ENCODE measurements around the gene SOS1.

GRCh38 chr2:38957972-38958371 lies 162.9 kb downstream of the SOS1 start:
- TF ChIP-seq POLR2A (IDR thresholded peaks at IDR 0.05) (no peak), CTCF (IDR thresholded peaks at IDR 0.05) (no peak)

Measured in uterus (tissue), 2 donors.